ENCODE results near the gene SLC1A1.
A peak's percentile ranks its signal among the peaks of the same experiment; 100 is the strongest.
"Not testable (repeated sequence)": the region's sequence is repeated elsewhere in the genome, so short reads cannot be mapped to it uniquely, and the experiment has no call there.

The SLC1A1 gene

DNA sequence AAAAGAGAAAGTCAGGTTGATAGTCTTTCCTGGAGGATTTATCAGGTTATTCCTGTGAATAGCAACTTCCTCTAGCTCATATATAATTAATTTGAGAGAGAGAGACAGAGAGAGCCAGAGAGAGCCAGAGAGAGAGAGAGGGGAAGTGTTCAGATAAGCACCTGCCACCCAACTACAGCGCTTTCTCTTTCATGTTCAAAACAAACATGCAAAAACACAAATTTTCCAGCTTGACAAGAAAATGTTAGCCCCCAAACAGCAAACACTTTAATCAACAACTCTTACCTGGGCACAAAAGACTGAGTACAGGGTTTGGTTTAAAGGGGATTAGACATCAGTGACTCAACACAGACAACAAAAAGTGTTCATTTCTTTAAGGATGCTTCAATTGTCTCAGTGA lies 110.1 kb downstream of the SLC1A1 start:
- H3K4me3 ChIP-seq (replicated peaks; ENCODE audit: low read depth, low read length): no peak overlapping the region
- DNase-seq (ENCODE audit: extremely low read depth, low read depth): no peak
- TF ChIP-seq, protein P1, sequence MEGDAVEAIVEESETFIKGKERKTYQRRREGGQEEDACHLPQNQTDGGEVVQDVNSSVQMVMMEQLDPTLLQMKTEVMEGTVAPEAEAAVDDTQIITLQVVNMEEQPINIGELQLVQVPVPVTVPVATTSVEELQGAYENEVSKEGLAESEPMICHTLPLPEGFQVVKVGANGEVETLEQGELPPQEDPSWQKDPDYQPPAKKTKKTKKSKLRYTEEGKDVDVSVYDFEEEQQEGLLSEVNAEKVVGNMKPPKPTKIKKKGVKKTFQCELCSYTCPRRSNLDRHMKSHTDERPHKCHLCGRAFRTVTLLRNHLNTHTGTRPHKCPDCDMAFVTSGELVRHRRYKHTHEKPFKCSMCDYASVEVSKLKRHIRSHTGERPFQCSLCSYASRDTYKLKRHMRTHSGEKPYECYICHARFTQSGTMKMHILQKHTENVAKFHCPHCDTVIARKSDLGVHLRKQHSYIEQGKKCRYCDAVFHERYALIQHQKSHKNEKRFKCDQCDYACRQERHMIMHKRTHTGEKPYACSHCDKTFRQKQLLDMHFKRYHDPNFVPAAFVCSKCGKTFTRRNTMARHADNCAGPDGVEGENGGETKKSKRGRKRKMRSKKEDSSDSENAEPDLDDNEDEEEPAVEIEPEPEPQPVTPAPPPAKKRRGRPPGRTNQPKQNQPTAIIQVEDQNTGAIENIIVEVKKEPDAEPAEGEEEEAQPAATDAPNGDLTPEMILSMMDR (IDR thresholded peaks at IDR 0.05; ENCODE audit: low read depth, low read length, missing control alignments): no peak

DNA sequence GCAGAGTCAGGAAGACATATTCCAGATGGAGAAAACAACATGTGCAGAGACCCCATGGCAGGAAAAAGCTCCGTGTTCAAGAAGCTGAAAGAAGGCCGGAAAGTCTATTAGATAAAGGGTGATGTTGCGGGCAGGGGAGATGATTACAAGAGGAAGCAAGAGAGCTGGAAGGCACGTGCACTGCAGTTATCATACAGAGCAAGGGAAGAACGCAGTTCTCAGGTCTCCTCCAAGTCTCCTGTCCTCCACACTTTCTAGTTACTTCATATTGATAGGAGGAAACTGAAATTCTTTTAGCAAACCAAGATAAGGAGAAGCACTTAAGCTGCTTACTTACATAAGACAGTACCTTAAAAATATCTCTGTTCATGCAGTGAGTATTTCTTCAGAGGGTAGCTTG lies 113.6 kb downstream of the SLC1A1 start:
- DNase-seq (ENCODE audit: extremely low read depth, low read depth): no peak
- TF ChIP-seq, protein P1 (IDR thresholded peaks at IDR 0.05; ENCODE audit: low read depth, low read length, missing control alignments): no peak
- H3K4me3 ChIP-seq (replicated peaks; ENCODE audit: low read depth, low read length): no peak overlapping the region

DNA sequence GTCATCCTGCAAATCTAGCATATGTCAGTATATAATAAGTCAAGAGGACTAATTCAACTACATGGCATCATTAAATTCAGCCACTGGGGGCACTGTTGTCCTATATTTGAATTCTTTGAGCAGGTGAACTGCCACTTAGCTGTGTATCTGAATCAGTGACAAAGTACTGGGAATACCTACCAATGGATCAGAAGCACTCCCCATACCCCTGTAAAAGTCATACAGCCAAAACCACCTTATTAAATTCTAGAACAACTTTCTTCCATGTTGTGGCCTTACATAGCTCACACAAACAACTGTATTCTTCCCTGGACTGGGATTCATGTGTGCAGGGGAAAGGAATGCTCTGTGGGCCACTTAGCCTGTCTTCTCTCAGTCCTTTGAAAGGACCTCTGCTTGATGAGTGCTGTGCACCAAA lies 114.4 kb downstream of the SLC1A1 start:
- H3K4me3 ChIP-seq (replicated peaks; ENCODE audit: low read depth, low read length): no peak overlapping the region
- TF ChIP-seq, protein P1 (IDR thresholded peaks at IDR 0.05; ENCODE audit: low read depth, low read length, missing control alignments): peak; percentile 52
- DNase-seq (ENCODE audit: extremely low read depth, low read depth): peak; percentile 51

DNA sequence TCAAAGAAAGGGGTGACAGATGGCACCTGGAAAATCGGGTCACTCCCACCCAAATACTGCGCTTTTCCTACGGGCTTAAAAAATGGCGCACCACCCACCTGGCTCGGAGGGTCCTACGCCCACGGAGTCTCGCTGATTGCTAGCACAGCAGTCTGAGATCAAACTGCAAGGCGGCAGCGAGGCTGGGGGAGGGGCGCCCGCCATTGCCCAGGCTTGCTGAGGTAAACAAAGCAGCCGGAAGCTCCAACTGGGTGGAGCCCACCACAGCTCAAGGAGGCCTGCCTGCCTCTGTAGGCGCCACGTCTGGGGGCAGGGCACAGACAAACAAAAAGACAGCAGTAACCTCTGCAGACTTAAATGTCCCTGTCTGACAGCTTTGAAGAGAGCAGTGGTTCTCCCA lies 115.8 kb downstream of the SLC1A1 start:
- not testable (repeated sequence) for H3K4me3 ChIP-seq (replicated peaks; ENCODE audit: low read depth, low read length); DNase-seq (ENCODE audit: extremely low read depth, low read depth)

DNA sequence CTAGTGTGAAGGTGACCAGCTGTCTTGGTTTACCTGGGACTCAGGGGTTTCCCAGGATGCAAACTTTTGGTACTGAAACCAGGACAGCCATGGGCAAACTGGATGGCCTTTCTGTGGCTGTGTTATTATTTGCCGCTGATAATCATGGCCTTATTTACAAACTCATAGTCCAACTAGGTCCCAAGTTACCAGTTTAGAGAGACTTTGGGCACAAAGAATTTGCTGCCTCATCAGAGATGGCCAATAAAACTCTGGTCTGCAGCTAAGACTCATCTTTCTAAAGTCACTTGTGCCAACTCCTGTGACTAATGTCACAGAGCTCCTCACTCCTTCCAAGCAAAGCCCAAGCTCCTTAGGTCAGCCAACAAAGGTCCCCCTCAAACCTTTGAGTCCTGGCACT lies 124.4 kb downstream of the SLC1A1 start:
- TF ChIP-seq, protein P1 (IDR thresholded peaks at IDR 0.05; ENCODE audit: low read depth, low read length, missing control alignments): no peak
- DNase-seq (ENCODE audit: extremely low read depth, low read depth): no peak

DNA sequence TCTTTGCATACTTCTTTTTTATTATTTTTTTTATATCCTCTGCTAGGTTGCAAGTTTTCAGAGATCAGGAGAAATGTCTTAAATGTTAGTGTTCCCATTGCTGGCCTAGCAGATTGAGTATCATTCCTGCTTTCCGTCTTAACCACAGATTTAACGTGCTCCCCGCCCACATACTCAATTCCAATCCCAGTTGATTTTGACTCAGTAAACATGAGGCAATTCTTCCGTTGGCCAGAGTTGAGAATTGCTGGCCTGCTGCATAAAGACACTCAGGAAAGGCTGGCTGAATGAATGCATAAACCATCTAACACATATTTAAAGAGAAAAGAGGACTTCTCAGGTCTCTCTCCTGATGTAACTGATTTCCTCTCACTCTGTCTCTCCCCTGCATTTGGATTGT lies 125.0 kb downstream of the SLC1A1 start:
- TF ChIP-seq, protein P1 (IDR thresholded peaks at IDR 0.05; ENCODE audit: low read depth, low read length, missing control alignments): no peak
- no peak for DNase-seq (ENCODE audit: extremely low read depth, low read depth)

More for the DNA sequence above, 124.4 kb downstream of the SLC1A1 start:
- H3K4me3 ChIP-seq (replicated peaks; ENCODE audit: low read depth, low read length): no peak overlapping the region

DNA sequence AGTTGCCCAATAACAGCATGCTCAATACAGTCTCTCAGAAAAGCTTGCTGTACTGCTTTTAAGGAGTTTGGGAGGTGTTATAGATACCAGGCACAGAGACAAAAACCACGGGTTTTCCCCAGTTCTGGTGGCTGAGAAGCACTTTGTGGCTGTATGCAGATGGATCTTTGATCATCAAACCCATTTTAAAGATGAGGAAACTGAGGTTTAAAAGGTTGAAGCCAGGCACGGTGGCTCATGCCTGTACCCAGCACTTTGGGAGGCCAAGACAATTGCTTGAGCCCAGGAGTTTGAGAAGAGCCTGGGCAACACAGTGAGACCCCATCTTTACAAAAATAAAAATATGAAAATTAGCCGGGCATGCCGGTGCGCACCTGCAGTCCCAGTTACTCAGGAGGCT lies 125.5 kb downstream of the SLC1A1 start:
- no peak for DNase-seq (ENCODE audit: extremely low read depth, low read depth)
- TF ChIP-seq, protein P1 (IDR thresholded peaks at IDR 0.05; ENCODE audit: low read depth, low read length, missing control alignments): no peak
- H3K4me3 ChIP-seq (replicated peaks; ENCODE audit: low read depth, low read length): no peak overlapping the region

More for the DNA sequence above, 125.0 kb downstream of the SLC1A1 start:
- H3K4me3 ChIP-seq (replicated peaks; ENCODE audit: low read depth, low read length): no peak overlapping the region

Measured in HFF-Myc (cell line).